Lower leg skin (tissue), 4 donors: ENCODE measurements around the gene SCAPER. TPM values are rescaled to one million over a fixed set of nuclear protein-coding genes. Genes with fewer than 3 reads are reported as not detected.
"Not testable (repeated sequence)": the region's sequence is repeated elsewhere in the genome, so short reads cannot be mapped to it uniquely, and the experiment has no call there.

Source experiments
- DNase-seq, 2 donors: peaks; one replicate each; pipeline ENCODE4 v3.0.0-alpha.2; 2019; ENCODE audit warnings: low spot score in 2 of 2
- H3K4me3 ChIP-seq: fragments of 200-600 bp; sonication (generic); 2 replicates; pipeline ENCODE4 v1.5.1; 2017; ENCODE audit warnings: mild to moderate bottlenecking, low read depth; ENCODE audit not compliant: poor library complexity, severe bottlenecking
- CTCF ChIP-seq, 3 donors: fragments of 450-650 bp; IDR thresholded peaks; one replicate each; pipeline ENCODE4 v1.5.1; 2016; ENCODE audit warnings: antibody characterized with exemption in 3 of 3, mild to moderate bottlenecking in 3 of 3, moderate library complexity in 2 of 3
- POLR2A ChIP-seq, 2 donors: fragments of 450-650 bp; IDR thresholded peaks; one replicate each; pipeline ENCODE4 v1.6.1; 2016 to 2017; ENCODE audit warnings: antibody characterized with exemption in 2 of 2, mild to moderate bottlenecking in 1 of 2, moderate library complexity in 1 of 2
- WGBS, 2 donors: methylation state at CpG; one replicate each; pipeline ENCODE4 v1.1.5; 2018; 5-methylcytosine and 5-hydroxymethylcytosine counted together
- intact Hi-C: fragments of 100-400 bp; cut with DNase I; formaldehyde crosslinking; loops from one replicate; pipeline ENCODE4 v1.15.0; 2023; ENCODE audit warnings: low total_unique reads
- total RNA-seq, 4 donors: library from RNA; depleted of rRNA; stranded (reverse); fragments of >200 nt; gene quantifications; one replicate each; pipeline ENCODE4 v1.1.0, GENCODE V29; 2016

SCAPER gene
- total RNA-seq, 4 donors from 2014 or later, result 23.8 to 63.2 (median 32.9) TPM

- WGBS, 2 donors, result 68 to 80% methylated on average over 4 of the region's 4 CpGs
- intact Hi-C loops, result no loop called here
- no peak for TF ChIP-seq POLR2A (IDR thresholded peaks at IDR 0.05)
- TF ChIP-seq CTCF (IDR thresholded peaks at IDR 0.05), result no peak
- DNase-seq, result no peak
- no peak overlapping the region for H3K4me3 ChIP-seq
Observed at GRCh38 chr15:76865548-76865991, 39.6 kb downstream of the SCAPER start.

DNA sequence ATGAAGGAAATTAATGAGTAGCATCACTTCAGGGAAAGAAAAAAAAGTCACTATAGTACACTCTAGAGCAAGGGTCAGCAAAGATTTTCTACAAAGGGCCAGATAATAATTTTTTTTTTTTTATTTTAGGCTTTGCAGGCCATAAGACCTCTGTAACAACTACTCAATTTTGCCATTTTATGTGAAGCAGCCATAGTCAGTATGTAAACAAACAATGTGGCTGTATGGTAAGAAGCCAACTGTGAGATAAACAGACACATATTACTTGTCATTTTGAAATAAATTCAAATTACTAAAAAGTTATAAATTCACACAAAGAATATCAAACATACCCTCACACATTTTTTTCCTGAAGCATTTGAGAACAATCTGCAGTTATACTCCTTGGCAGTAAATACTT lies 40.6 kb downstream of the SCAPER start:
- H3K4me3 ChIP-seq, result no peak overlapping the region
- TF ChIP-seq CTCF (IDR thresholded peaks at IDR 0.05) (no peak), POLR2A (IDR thresholded peaks at IDR 0.05) (no peak)
- DNase-seq, result no peak
- intact Hi-C loops, result no loop called here

- no peak for TF ChIP-seq POLR2A (IDR thresholded peaks at IDR 0.05)
- no peak for TF ChIP-seq CTCF (IDR thresholded peaks at IDR 0.05)
- 98% methylated on average over 2 of the region's 2 CpGs for WGBS, 2 donors
- no peak overlapping the region for H3K4me3 ChIP-seq
- DNase-seq, result no peak
- intact Hi-C loops, result no loop called here
Observed at GRCh38 chr15:76863693-76864092, 41.4 kb downstream of the SCAPER start.

DNA sequence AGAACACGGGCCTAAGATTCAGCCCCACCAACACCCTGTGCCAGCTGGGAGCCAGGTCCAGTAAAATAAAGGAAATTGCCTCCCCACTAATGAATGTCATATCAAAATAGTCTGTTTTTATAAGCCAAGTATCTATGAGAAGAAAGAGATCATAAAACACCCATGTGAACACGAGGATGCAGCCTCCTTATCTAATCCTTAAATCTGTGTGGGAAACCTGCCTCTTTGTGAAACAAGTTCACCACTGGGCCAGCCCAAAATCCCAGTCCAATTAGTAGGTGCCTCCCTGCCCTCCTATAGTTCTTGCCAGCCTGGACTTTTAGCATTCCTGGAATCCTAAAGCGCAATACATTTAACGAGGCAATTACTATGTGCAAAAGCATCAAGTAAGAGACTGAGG lies 42.0 kb downstream of the SCAPER start:
- 64 to 69% methylated on average over 4 of the region's 4 CpGs for WGBS, 2 donors

GRCh38 chr15:76861815-76862397 lies 43.2 kb downstream of the SCAPER start:
- 91 to 95% methylated on average over 4 of the region's 4 CpGs for WGBS, 2 donors
- no peak for DNase-seq
- TF ChIP-seq POLR2A (IDR thresholded peaks at IDR 0.05) (no peak), CTCF (IDR thresholded peaks at IDR 0.05) (no peak)
- no peak overlapping the region for H3K4me3 ChIP-seq
- intact Hi-C loops, result no loop called here

More for the DNA sequence above, 42.0 kb downstream of the SCAPER start:
- TF ChIP-seq POLR2A (IDR thresholded peaks at IDR 0.05) (no peak), CTCF (IDR thresholded peaks at IDR 0.05) (no peak)
- intact Hi-C loops, result no loop called here
- DNase-seq, result no peak
- no peak overlapping the region for H3K4me3 ChIP-seq

DNA sequence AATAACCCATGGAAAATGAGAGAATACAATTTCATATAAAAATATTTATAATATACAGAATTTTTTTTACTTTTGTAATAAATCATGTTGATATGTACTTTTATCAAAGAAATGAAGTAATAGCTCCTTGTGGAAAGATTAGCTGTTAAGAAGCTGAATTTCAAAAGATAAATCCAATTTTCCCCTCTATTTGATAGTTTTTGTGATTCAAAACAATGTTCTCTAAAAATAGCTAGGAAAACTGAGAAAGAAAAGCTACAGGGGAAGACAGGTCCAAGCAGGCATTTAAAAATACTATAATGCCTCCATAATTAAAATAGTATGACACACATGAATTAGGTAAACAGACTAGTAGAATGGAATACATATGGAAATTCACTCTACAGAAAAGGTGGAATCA lies 44.9 kb downstream of the SCAPER start:
- DNase-seq, result no peak
- intact Hi-C loops, result no loop called here
- H3K4me3 ChIP-seq, result no peak overlapping the region
- TF ChIP-seq CTCF (IDR thresholded peaks at IDR 0.05) (no peak), POLR2A (IDR thresholded peaks at IDR 0.05) (no peak)

- DNase-seq, H3K4me3 ChIP-seq, intact Hi-C loops: not testable (repeated sequence)
Observed at GRCh38 chr15:76850367-76850766, 54.8 kb downstream of the SCAPER start.
